ENCODE measurements around the gene MAPK10.

DNA sequence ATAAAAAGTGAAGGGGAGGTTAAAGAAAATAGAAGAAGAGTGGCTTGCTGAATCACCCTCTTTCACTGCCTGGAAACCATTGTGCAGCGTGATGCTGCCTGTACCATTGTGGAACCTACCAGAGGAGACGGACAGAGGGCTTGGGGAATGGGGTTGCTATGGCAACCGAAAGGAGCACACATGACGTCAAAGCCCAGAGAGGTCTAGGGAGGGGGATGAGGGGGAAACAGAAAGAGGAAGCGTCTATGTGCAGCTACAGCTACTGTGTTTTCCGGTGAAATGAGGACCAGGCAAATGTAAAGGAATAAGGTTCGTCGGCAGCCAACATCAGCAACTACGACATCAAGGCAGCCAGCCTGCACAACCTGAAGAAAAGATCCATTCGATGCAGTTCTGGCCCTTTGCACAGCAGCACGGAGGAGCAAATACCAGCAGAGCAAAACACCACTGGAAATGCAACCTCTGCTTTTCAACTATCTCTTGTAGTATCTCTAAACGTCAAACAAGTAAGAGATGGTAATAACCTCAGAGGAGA lies at the start of gene MAPK10:
- no peak for TF ChIP-seq FOXA1 (IDR thresholded peaks at IDR 0.05)
- no peak for TF ChIP-seq LEF1 (IDR thresholded peaks at IDR 0.05; ENCODE audit: borderline replicate concordance)
- no peak for TF ChIP-seq FOXM1 (IDR thresholded peaks at IDR 0.05; ENCODE audit: borderline replicate concordance)
- no peak for TF ChIP-seq CTBP1 (IDR thresholded peaks at IDR 0.05; ENCODE audit: borderline replicate concordance)
- TF ChIP-seq BHLHE40 (IDR thresholded peaks at IDR 0.05; ENCODE audit: borderline replicate concordance): no peak
